HepG2 (cell line): ENCODE results near the gene ZDHHC8. TPM values are rescaled to one million over a fixed set of nuclear protein-coding genes. Genes with fewer than 3 reads are reported as not detected.
A peak's percentile ranks its signal among the peaks of the same experiment; 100 is the strongest.

Experiments used
- ARID5B ChIP-seq: IDR thresholded peaks from 2 replicates; pipeline ENCODE4 v1.4.0; 2020; ENCODE audit warnings: mild to moderate bottlenecking, missing genetic modification reagents
- ATM ChIP-seq: fragments of 450-650 bp; IDR thresholded peaks from 2 replicates; pipeline ENCODE4 v1.7.1; 2017; ENCODE audit warnings: mild to moderate bottlenecking, borderline replicate concordance
- EEA1 ChIP-seq: sonication (generic); formaldehyde crosslinking; IDR thresholded peaks from 2 replicates; pipeline ENCODE4 v1.5.1; 2020; ENCODE audit warnings: mild to moderate bottlenecking, missing genetic modification reagents, borderline replicate concordance
- ESRRA ChIP-seq: sonication (generic); formaldehyde crosslinking; IDR thresholded peaks from 2 replicates; pipeline ENCODE4 v1.5.1; 2020; ENCODE audit warnings: mild to moderate bottlenecking, low read depth, missing genetic modification reagents
- ETV5 ChIP-seq: IDR thresholded peaks from 2 replicates; pipeline ENCODE4 v1.6.1; 2018; ENCODE audit warnings: missing biosample characterization, missing genetic modification reagents, inconsistent platforms, borderline replicate concordance
- FOXO1 ChIP-seq: sonication (generic); formaldehyde crosslinking; IDR thresholded peaks from 2 replicates; pipeline ENCODE4 v1.4.0; 2020; ENCODE audit warnings: missing genetic modification reagents
- GATAD2A ChIP-seq: IDR thresholded peaks from 2 replicates; pipeline ENCODE4 v1.6.1; 2016
- GFI1 ChIP-seq: sonication (generic); formaldehyde crosslinking; IDR thresholded peaks from 2 replicates; pipeline ENCODE4 v1.5.0; 2020; ENCODE audit warnings: missing genetic modification reagents, mild to moderate bottlenecking, borderline replicate concordance
- KDM6A ChIP-seq: IDR thresholded peaks from 2 replicates; pipeline ENCODE4 v1.6.1; 2016; ENCODE audit warnings: low read depth
- MED13 ChIP-seq: sonication (generic); formaldehyde crosslinking; IDR thresholded peaks from 2 replicates; pipeline ENCODE4 v1.5.0; 2020; ENCODE audit warnings: missing genetic modification reagents
- MLX ChIP-seq: IDR thresholded peaks from 2 replicates; pipeline ENCODE4 v1.6.1; 2016
- MTERF4 ChIP-seq: sonication (generic); formaldehyde crosslinking; IDR thresholded peaks from 2 replicates; pipeline ENCODE4 v1.8.0; 2023; ENCODE audit warnings: mild to moderate bottlenecking, missing genetic modification reagents
- SUZ12 ChIP-seq: fragments of 150-350 bp; IDR thresholded peaks from 2 replicates; pipeline ENCODE4 v1.6.1; 2014; ENCODE audit warnings: low read depth, low read length
- TCF7 ChIP-seq: sonication (generic); IDR thresholded peaks from 2 replicates; pipeline ENCODE4 v1.6.1; 2016; ENCODE audit warnings: antibody characterized with exemption, low read depth
- ZNF556 ChIP-seq: sonication (generic); formaldehyde crosslinking; IDR thresholded peaks from 2 replicates; pipeline ENCODE4 v1.4.0; 2020; ENCODE audit warnings: mild to moderate bottlenecking, missing genetic modification reagents, borderline replicate concordance
- ZSCAN30 ChIP-seq: sonication (generic); formaldehyde crosslinking; IDR thresholded peaks from 2 replicates; pipeline ENCODE4 v1.5.0; 2020; ENCODE audit warnings: mild to moderate bottlenecking, missing genetic modification reagents
- polyA plus RNA-seq, 8 experiments: library from polyadenylated mRNA; depleted of rRNA in 3 of 8; stranded (reverse) in 7 of 8; unstranded in 1 of 8; fragments of >200 nt; fragmentation: Illumina TruSeq in 4 of 8; extraction: Trizol in 4 of 8; gene quantifications; 2 replicates each; pipeline versions ENCODE4 v1.2.1 to v1.2.3, GENCODE V29; 2011 to 2016; ENCODE audit warnings: low read depth in 4 of 8, missing spikeins in 1 of 8, mixed read lengths in 1 of 8; ENCODE audit not compliant: insufficient read depth in 1 of 8
- total RNA-seq, 5 experiments: library from RNA; depleted of rRNA; stranded (reverse); fragments of >200 nt; fragmentation: Illumina TruSeq; extraction: Trizol; gene quantifications; 2 replicates each; pipeline ENCODE4 v1.2.3, GENCODE V29; 2016; ENCODE audit warnings: low read depth in 1 of 5
- TF ChIP-seq, protein P1 (sequence below): sonication (generic); formaldehyde crosslinking; IDR thresholded peaks from 2 replicates; pipeline ENCODE4 v1.9.0; 2021; ENCODE audit warnings: missing genetic modification reagents, borderline replicate concordance
- TF ChIP-seq, protein P2 (sequence below): sonication (generic); IDR thresholded peaks from 2 replicates; pipeline ENCODE4 v1.6.1; 2016; ENCODE audit warnings: low read depth, borderline replicate concordance
- TF ChIP-seq, protein P3 (sequence below): IDR thresholded peaks from 2 replicates; pipeline ENCODE4 v1.6.1; 2016; ENCODE audit warnings: low read depth

Gene ZDHHC8
- total and polyA plus RNA-seq, 2 of the 13 experiments (the other 11 are each of a cell fraction or from before 2014, with no cell fraction given), result 7.5 to 21.3 TPM

DNA sequence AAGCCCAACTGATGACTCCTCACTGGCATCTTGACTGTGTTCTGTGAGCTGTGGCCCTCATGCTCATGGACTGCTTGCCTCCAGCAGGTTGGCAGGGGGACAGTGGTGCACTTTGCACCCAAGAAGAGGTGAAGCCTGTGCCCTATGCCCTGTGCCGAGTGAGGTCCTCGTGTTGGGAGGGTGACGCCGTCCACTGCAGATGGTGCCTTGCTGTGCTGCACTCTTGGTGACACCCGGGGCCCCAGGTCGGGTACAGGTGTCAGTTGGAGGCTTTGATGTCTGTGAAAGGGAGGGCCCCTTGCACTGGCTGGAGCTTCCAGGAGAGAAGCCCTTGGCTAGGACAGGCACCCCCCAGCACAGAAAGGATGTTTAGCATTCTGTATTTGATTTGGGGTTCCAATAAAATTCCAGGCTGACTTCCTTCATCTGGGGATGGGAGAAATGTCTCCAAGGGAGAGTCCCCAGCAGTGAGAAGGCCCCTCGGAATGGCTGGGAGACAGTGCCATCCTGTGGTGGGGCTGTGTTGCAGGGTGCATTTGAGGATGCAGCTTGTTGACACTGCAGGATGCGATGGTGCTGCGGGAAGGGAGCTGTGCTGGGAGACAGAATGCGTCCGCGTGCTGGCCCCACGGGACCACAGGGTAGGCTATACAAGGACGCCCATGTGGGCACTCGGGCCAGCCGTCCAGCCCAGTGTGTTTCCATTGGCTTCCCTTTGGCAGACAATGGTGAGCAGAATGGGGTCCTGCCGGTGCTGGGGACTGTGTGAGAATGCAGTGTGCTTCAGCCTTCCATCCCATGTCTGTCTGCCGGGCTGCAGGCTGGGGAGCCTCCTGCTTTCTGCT is 2.5 kb upstream of the ZDHHC8 start (continued):
- no peak for TF ChIP-seq ATM
- no peak for TF ChIP-seq ZSCAN30 (CRISPR knock-in tag)
- TF ChIP-seq EEA1 (CRISPR knock-in tag), result no peak
- TF ChIP-seq, protein P1, sequence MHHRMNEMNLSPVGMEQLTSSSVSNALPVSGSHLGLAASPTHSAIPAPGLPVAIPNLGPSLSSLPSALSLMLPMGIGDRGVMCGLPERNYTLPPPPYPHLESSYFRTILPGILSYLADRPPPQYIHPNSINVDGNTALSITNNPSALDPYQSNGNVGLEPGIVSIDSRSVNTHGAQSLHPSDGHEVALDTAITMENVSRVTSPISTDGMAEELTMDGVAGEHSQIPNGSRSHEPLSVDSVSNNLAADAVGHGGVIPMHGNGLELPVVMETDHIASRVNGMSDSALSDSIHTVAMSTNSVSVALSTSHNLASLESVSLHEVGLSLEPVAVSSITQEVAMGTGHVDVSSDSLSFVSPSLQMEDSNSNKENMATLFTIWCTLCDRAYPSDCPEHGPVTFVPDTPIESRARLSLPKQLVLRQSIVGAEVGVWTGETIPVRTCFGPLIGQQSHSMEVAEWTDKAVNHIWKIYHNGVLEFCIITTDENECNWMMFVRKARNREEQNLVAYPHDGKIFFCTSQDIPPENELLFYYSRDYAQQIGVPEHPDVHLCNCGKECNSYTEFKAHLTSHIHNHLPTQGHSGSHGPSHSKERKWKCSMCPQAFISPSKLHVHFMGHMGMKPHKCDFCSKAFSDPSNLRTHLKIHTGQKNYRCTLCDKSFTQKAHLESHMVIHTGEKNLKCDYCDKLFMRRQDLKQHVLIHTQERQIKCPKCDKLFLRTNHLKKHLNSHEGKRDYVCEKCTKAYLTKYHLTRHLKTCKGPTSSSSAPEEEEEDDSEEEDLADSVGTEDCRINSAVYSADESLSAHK, result no peak
- peak; percentile 52; the same call in 1 of the 2 replicates for TF ChIP-seq FOXO1
- TF ChIP-seq KDM6A (CRISPR knock-in tag), result peak; percentile 51; the same call in 1 of the 2 replicates
- no peak; the same call in 1 of the 2 replicates for TF ChIP-seq ETV5 (CRISPR knock-in tag)
- TF ChIP-seq GFI1, result peak; percentile 52; the same call in 1 of the 2 replicates
- TF ChIP-seq, protein P2, sequence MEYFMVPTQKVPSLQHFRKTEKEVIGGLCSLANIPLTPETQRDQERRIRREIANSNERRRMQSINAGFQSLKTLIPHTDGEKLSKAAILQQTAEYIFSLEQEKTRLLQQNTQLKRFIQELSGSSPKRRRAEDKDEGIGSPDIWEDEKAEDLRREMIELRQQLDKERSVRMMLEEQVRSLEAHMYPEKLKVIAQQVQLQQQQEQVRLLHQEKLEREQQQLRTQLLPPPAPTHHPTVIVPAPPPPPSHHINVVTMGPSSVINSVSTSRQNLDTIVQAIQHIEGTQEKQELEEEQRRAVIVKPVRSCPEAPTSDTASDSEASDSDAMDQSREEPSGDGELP, result no peak
- TF ChIP-seq MTERF4 (CRISPR knock-in tag), result no peak; the same call in 1 of the 2 replicates
- TF ChIP-seq TCF7, result peak; percentile 67; the same call in 1 of the 2 replicates
- peak; percentile 55; the same call in 1 of the 2 replicates for TF ChIP-seq GATAD2A
- TF ChIP-seq ZNF556, result no peak
- no peak for TF ChIP-seq MLX (CRISPR knock-in tag)
- TF ChIP-seq SUZ12, result no peak
- TF ChIP-seq, protein P3, sequence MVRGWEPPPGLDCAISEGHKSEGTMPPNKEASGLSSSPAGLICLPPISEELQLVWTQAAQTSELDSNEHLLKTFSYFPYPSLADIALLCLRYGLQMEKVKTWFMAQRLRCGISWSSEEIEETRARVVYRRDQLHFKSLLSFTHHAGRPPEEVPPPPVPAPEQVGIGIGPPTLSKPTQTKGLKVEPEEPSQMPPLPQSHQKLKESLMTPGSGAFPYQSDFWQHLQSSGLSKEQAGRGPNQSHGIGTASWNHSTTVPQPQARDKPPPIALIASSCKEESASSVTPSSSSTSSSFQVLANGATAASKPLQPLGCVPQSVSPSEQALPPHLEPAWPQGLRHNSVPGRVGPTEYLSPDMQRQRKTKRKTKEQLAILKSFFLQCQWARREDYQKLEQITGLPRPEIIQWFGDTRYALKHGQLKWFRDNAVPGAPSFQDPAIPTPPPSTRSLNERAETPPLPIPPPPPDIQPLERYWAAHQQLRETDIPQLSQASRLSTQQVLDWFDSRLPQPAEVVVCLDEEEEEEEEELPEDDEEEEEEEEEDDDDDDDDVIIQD, result no peak
- TF ChIP-seq ARID5B, result no peak
- TF ChIP-seq MED13 (CRISPR knock-in tag), result no peak
- peak; percentile 53; the same call in 1 of the 2 replicates for TF ChIP-seq ESRRA
